Right cardiac atrium (tissue), 5 donors: Measurements from ENCODE around the gene SH3PXD2A. TPM values are rescaled to one million over a fixed set of nuclear protein-coding genes. Genes with fewer than 3 reads are reported as not detected.

Experiments used
- ATAC-seq, 2 donors: fragments of 200-7000 bp; cut with Tn5 transposase; one replicate each; pipeline versions ENCODE4 v1.8.0 to v1.9.1; 2020; ENCODE audit warnings: moderate library complexity in 2 of 2, mild to moderate bottlenecking in 1 of 2
- DNase-seq, 3 donors: peaks; one replicate each; pipeline ENCODE4 v3.0.0-alpha.2; 2020
- H3K27ac ChIP-seq: one replicate; pipeline ENCODE4 v1.5.1; 2013; ENCODE audit warnings: mild to moderate bottlenecking, low read length, control low read depth, moderate library complexity
- H3K27me3 ChIP-seq: one replicate; pipeline ENCODE4 v1.6.1; 2013; ENCODE audit not compliant: control insufficient read depth, insufficient read depth
- H3K4me1 ChIP-seq: one replicate; pipeline ENCODE4 v1.6.1; 2013; ENCODE audit warnings: low read length; ENCODE audit not compliant: control insufficient read depth, insufficient read depth
- H3K4me3 ChIP-seq: one replicate; pipeline ENCODE4 v1.5.1; 2013; ENCODE audit warnings: low read length, control low read depth
- H3K9me3 ChIP-seq: one replicate; pipeline ENCODE4 v1.6.1; 2013; ENCODE audit warnings: low read length; ENCODE audit not compliant: control insufficient read depth
- WGBS: extraction: QIAGEN DNeasy Blood & Tissue Kit; methylation state at CpG from one replicate; pipeline ENCODE4 v1.1.7; 2013; 5-methylcytosine and 5-hydroxymethylcytosine counted together
- intact Hi-C, 4 donors: fragments of 100-400 bp; cut with DNase I; formaldehyde crosslinking; loops; one replicate each; pipeline versions ENCODE4 v1.11.0 to v1.14.0; 2022 to 2023
- polyA plus RNA-seq: library from polyadenylated mRNA; stranded (reverse); fragments of 200-250 nt; gene quantifications from one replicate; pipeline ENCODE4 v1.2.3, GENCODE V29; 2013
- total RNA-seq, 4 donors: library from RNA; stranded (reverse); fragmentation: NEBNext Ultra II Directional; extraction: Animal tissue kit (Norgen Biotek cat#: 25700); gene quantifications; one replicate each; pipeline ENCODE4 v1.2.1, GENCODE V29; 2021
- donor health status: healthy with polysubstance abuse.
- donor health status: DM: no; HTN: yes; CAD: no.
- donor health status: DM: no; HTN: no; CAD: no.
- donor health status: DM: no; HTN: yes; CAD: no; lungs with severe emphysema.
- donor health status: DM: yes; HTN: yes; CAD: no.

The SH3PXD2A gene
- total and polyA plus RNA-seq, 5 donors = 13.5 to 31.7 (median 30.9) TPM

DNA sequence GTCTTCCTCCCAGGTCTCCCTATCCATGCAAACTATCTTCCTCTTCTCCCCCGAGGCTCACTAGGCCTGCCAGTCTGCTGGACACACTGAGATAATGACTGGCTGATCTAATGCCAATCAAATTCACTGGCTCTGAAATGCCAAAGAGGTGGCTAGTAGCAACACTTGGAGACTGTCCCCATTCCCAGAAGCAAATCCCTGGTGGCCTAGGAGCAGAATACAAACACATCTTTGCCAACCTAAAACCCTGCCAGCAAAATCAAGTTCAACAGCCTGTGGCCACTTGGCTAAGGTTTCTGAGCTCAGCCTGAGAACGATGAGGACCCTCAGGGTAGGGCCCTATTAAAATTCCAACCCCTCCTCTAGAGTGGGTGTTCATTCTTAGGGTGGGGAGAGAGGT is 46.6 kb downstream of the SH3PXD2A start:
- Histone ChIP-seq H3K4me3 (no peak overlapping the region), H3K4me1 (peaks cover 11% of the 10 kb centered on the region), H3K27ac (no peak overlapping the region), H3K9me3 (no peaks in the 10 kb centered on the region), H3K27me3 (no peaks in the 10 kb centered on the region)
- intact Hi-C loops = no loop called here
- ATAC-seq (no peak), DNase-seq (no peak)
- 55% methylated on average over 2 of the region's 2 CpGs for WGBS

DNA sequence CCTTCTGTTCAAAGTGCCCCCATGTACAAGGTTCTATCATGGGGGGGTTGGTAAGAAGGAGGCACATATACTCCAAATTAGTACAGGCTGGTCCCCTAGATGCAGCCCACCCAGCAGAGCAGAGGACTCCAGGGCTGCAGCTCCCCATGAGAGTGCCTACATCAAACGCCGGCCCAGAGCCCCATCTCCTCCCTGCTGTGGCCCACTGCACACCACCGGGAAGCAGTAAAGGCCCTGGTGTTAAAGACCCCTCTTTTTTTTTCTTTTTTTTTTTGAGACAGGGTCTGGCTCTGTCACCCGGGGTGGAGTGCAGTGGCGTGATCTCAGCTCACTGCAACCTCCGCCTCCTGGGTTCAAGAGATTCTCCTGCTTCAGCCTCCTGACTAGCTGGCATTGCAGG is 47.4 kb downstream of the SH3PXD2A start:
- Histone ChIP-seq H3K9me3 (no peaks in the 10 kb centered on the region), H3K4me1 (peaks cover 11% of the 10 kb centered on the region), H3K4me3 (no peak overlapping the region), H3K27ac (no peak overlapping the region), H3K27me3 (no peaks in the 10 kb centered on the region)
- intact Hi-C loops = no loop called here
- no peak for ATAC-seq
- no peak for DNase-seq
- WGBS = 95% methylated on average over 6 of the region's 6 CpGs

DNA sequence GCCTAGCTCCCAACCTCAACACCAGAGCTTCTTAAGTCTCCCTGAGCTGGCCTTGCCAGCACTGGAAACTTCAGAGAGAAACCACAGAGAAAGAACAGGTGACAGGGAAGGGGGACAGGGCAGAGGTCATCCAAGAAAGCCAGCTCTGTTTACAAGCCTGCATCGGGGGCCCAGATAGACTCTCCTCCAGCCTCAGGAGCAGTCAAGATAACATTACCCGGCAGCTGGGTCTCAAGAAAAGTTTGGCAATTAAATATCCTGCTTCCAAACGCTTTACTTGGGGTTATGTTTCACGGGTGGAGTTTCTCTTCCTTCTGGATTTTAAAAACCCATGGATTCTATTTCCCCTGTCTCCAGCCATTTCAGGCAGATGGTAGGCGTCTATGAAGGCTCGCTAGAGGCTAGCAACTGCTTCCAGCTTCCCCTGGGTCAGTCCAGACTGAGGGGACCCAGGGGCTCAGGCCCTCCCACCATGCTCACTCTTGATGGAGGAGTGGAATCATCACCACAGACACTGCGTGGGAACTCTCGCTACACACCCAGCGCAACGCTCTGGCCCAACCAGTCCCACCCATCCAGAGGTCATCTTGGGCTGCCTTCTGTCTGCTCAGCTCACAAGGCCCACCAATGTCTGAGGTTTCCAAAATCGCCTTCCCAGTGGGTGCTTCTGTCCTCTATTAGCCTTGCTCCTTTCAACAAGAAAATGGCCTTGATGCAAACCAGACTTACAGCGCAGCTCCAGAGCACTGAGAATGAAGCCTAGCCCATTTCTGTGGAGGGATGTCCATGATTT is 48.8 kb downstream of the SH3PXD2A start:
- WGBS = 68% methylated on average over 12 of the region's 12 CpGs
- Histone ChIP-seq H3K9me3 (no peaks in the 10 kb centered on the region), H3K27me3 (no peaks in the 10 kb centered on the region), H3K4me1 (peaks cover 6% of the 10 kb centered on the region), H3K27ac (no peak overlapping the region), H3K4me3 (no peak overlapping the region)
- ATAC-seq = peak; percentile 43 to 82
- peak; percentile 26 to 73 (median 70) for DNase-seq
- intact Hi-C loops = no loop called here

DNA sequence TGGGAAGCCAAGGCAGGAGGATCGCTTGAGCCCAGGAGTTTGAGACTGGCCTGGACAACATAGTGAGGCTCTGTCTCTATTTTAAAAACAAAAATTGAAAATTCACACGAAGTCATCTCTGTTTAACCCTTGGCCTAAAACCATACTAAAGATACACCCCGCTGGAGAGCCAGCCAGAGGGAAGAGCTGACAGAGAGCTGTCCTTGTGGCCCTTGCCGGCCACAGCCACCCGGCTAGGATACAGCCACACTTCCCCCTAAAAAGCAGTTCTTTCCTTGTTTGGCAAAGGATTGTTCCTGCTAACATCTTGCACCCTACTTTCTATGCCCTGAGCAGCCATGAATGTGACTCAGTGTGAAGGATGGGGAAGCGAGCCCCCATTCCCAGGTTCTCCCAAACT is 49.6 kb downstream of the SH3PXD2A start:
- ATAC-seq (no peak), DNase-seq (no peak)
- 90% methylated on average over 6 of the region's 6 CpGs for WGBS
- peaks cover 6% of the 10 kb centered on the region for H3K4me1 ChIP-seq
- H3K27me3 ChIP-seq = no peaks in the 10 kb centered on the region
- intact Hi-C loops = no loop called here
- no peak overlapping the region for H3K27ac ChIP-seq
- no peaks in the 10 kb centered on the region for H3K9me3 ChIP-seq
- H3K4me3 ChIP-seq = no peak overlapping the region

DNA sequence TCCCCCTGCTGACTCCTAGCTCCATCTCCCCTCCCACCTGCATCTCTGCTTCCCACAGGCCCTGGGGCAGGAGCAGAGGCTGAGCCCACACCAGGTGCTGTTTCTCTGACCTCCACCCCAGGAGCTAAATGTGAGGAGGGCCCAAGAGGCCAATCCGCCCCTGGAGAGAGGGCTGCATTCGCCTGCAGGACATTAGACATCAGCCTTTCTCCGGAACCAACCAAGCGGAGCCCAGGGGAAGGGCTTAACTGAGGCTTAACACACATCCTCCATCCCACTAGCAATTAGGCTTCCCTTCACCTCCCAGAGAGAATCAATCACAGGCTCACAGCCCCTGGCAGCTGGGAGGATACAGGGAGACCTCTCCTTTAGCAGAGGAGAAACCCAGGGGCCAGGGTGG is 50.5 kb downstream of the SH3PXD2A start:
- Histone ChIP-seq H3K27ac (no peak overlapping the region), H3K4me1 (peaks cover 6% of the 10 kb centered on the region), H3K9me3 (no peaks in the 10 kb centered on the region), H3K27me3 (no peaks in the 10 kb centered on the region), H3K4me3 (no peak overlapping the region)
- WGBS = 97% methylated on average over 4 of the region's 4 CpGs
- DNase-seq (no peak), ATAC-seq (no peak)
- intact Hi-C loops = no loop called here

DNA sequence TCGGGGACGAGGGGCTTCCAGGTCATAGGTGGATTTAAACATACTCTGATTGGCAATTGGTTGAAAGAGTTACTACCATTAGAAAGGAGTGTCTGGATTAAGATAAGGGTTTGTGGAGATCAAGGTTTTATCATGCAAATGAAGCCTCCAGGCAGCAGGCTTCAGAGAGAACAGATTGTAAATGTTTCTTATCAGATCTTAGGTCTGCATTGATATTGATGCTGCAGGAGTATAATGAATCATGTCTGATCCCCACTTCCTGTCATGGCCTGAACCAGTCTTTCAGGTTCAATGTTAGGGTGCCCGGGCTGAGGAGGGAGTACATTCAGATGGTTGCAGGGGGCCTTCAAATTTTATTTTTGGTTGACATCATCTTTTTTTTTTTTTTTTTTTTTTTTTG is 51.4 kb downstream of the SH3PXD2A start:
- peaks cover 3% of the 10 kb centered on the region for H3K4me1 ChIP-seq
- no peaks in the 10 kb centered on the region for H3K27me3 ChIP-seq
- H3K27ac ChIP-seq = no peak overlapping the region
- no peaks in the 10 kb centered on the region for H3K9me3 ChIP-seq
- 63% methylated on average over 3 of the region's 3 CpGs for WGBS
- ATAC-seq (no peak), DNase-seq (no peak)
- intact Hi-C loops = no loop called here
- H3K4me3 ChIP-seq = no peak overlapping the region

DNA sequence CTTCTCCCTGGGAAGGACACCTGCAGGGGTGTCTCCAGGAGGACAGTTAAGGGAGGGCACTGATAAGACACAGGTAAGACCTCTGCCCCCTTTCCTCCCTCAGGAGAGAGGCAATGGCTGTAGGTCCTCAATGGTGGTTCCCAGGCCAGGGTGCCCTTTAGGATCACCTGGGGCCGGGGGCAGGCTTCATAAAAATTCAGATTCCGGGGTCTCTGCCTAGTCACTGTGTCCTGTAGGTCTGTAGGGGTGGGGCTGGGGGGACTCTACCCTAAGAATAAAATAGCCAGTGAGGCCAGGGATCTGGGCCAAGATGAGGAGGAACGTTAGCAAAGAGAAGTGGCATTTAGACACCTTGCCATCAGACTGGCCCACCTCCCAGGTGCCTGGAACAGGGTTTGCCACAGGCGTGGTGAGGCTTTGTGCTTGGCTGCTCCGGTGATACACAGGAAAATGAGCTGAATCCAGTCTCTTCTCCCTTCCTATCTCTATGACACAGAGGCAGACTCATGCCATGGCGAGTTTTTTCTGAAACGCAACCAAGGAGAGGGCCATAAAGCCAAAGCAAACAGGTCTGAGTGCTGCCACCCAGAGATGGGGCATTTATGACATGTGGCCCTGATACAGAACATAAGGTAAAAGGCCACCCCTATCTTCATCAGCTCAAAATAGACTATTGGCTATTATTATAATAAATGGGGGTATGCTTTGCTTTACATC is 52.6 kb downstream of the SH3PXD2A start:
- DNase-seq = no peak
- H3K9me3 ChIP-seq = no peaks in the 10 kb centered on the region
- 80% methylated on average over 7 of the region's 7 CpGs for WGBS
- no peak for ATAC-seq
- H3K27me3 ChIP-seq = no peaks in the 10 kb centered on the region
- H3K4me3 ChIP-seq = no peak overlapping the region
- H3K4me1 ChIP-seq = peaks cover 3% of the 10 kb centered on the region
- intact Hi-C loops = no loop called here
- no peak overlapping the region for H3K27ac ChIP-seq

DNA sequence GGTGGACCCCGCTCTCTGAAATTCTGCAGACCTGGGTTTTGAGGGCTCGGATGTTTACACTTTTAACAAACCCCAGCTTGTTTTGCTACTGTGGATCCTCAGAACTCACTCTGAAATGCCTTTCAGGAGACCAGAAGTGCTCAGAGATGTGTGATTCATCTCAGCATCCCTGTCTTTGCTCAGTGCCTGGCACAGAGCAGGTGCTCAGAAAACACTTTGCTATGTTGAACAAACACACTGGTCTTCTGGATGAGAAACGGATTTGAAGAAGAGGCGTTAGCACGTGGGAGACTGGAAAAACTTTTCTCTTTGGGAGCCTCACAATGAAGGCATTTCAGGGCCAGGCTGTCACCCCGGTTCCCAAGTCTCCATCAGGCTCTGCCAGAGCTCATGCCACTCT is 53.3 kb downstream of the SH3PXD2A start:
- WGBS = 74% methylated on average over 6 of the region's 6 CpGs
- ATAC-seq = no peak
- intact Hi-C loops = no loop called here
- no peak overlapping the region for H3K27ac ChIP-seq
- peaks cover 1% of the 10 kb centered on the region for H3K4me1 ChIP-seq
- no peaks in the 10 kb centered on the region for H3K27me3 ChIP-seq
- DNase-seq = no peak
- no peak overlapping the region for H3K4me3 ChIP-seq
- H3K9me3 ChIP-seq = no peaks in the 10 kb centered on the region

DNA sequence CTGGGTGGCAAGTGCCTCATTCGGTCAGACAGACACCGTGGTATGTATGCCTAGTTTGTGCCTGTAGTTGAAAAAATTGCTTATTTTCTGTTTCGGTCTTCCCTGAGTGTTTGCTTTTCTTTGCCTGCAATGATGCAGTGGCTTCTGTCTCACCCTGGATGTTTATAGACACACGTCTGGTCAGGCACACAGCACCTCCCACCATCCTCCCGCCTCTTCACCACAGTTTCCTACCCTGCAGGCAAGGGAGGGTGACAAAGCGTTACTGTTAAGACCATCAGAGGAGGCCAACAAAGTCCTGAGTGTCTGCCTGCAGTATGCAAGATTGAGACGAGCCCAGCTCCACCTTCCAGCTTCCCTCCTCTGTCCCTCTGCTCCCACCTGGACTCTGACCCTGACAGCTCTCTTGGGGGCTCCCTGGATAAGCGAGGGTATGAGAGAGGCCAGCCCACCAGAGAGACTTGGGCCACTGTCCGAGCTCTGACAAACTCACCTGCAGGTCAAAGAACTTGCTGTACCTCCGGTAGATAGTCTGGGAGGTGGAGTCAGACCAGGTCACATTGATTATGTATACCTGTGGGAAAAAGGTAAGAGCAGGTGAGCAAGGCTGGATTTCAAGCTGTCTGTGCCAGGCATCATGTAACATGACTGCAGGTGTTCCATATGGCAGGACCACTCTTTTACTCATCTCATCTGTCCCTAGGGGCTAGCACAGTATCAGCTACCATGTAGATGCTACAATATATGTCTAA is 54.4 kb downstream of the SH3PXD2A start:
- Histone ChIP-seq H3K4me1 (no peaks in the 10 kb centered on the region), H3K4me3 (no peak overlapping the region), H3K9me3 (no peaks in the 10 kb centered on the region), H3K27ac (no peak overlapping the region), H3K27me3 (no peaks in the 10 kb centered on the region)
- no peak for DNase-seq
- intact Hi-C loops = no loop called here
- ATAC-seq = no peak
- WGBS = 84% methylated on average over 10 of the region's 10 CpGs

DNA sequence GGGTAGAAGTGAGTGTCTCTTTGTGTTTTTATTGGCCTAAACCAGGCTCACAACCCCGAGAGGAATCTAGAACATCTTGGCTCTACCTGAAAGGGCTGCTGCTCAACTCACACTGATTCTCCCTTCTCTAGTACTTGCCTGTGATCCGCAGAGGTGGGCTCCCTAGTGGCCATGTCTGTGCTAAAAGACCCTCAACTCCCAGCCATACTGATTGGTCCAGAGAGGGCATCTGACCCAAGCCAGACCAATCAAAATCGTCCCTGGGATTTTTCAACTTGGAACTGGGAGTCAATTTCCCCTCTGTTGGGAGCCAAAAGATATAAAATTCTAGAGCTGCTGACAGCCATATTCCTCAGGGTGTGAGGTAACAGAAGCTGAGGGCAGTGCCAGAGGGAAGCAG is 55.3 kb downstream of the SH3PXD2A start:
- Histone ChIP-seq H3K27me3 (no peaks in the 10 kb centered on the region), H3K4me3 (no peak overlapping the region), H3K27ac (no peak overlapping the region), H3K4me1 (no peaks in the 10 kb centered on the region), H3K9me3 (no peaks in the 10 kb centered on the region)
- DNase-seq (no peak), ATAC-seq (no peak)
- 89% methylated on average over 3 of the region's 3 CpGs for WGBS
- intact Hi-C loops = no loop called here

DNA sequence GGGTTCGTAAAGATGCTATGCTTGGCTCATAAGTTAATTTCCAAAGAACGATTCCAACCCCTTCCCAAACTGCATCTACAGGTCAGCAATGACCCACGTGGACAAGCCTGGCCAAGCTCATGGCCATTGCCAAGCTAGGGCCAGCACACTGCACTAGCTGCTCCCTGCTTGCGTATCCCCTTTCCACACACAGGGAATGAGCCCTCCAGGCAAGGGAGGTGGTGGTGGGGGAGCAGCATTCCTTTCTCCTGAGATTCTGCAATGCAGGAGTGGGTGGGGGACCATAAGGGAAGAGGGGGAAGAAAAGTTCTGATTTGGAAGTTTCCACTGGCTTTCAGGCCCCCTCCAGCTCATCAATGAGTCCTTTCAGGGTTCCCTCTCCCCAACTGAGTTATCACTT is 56.0 kb downstream of the SH3PXD2A start:
- intact Hi-C loops = no loop called here
- ATAC-seq = no peak
- 92% methylated on average over 4 of the region's 4 CpGs for WGBS

More for the DNA sequence above, 56.0 kb downstream of the SH3PXD2A start:
- DNase-seq = no peak
- H3K4me3 ChIP-seq = no peak overlapping the region
- peaks cover 3% of the 10 kb centered on the region for H3K4me1 ChIP-seq
- H3K27ac ChIP-seq = no peak overlapping the region
- H3K27me3 ChIP-seq = no peaks in the 10 kb centered on the region
- H3K9me3 ChIP-seq = no peaks in the 10 kb centered on the region
